GM21390 (cell line): ENCODE measurements around the gene AFF3.

Experiments used
- ATAC-seq: cut with Tn5 transposase; IDR thresholded peaks from one replicate; pipeline ENCODE4 v1.9.1; 2021; ENCODE audit not compliant: unreplicated experiment

The AFF3 gene

GRCh38 chr2:99621774-99622173, 520.6 kb downstream of the AFF3 start:
- no peak for ATAC-seq

- ATAC-seq, result no peak
Measured at GRCh38 chr2:99621106-99621505, 521.3 kb downstream of the AFF3 start.

- ATAC-seq, result no peak
Measured at GRCh38 chr2:99619151-99619550, 523.2 kb downstream of the AFF3 start.

- no peak for ATAC-seq
Measured at GRCh38 chr2:99618579-99619097, 523.8 kb downstream of the AFF3 start.

- ATAC-seq, result no peak
Measured at GRCh38 chr2:99617811-99618210, 524.6 kb downstream of the AFF3 start.

GRCh38 chr2:99615247-99615771, 527.1 kb downstream of the AFF3 start:
- no peak for ATAC-seq

GRCh38 chr2:99613980-99614379, 528.4 kb downstream of the AFF3 start:
- ATAC-seq, result no peak

- ATAC-seq, result no peak
Measured at GRCh38 chr2:99611786-99612185, 530.6 kb downstream of the AFF3 start.

- no peak for ATAC-seq
Measured at GRCh38 chr2:99611034-99611433, 531.4 kb downstream of the AFF3 start.

- no peak for ATAC-seq
Measured at GRCh38 chr2:99609851-99610381, 532.5 kb downstream of the AFF3 start.

GRCh38 chr2:99608861-99609260, 533.5 kb downstream of the AFF3 start:
- ATAC-seq, result no peak

- ATAC-seq, result no peak
Measured at GRCh38 chr2:99607861-99608491, 534.4 kb downstream of the AFF3 start.

GRCh38 chr2:99607454-99607853, 534.9 kb downstream of the AFF3 start:
- no peak for ATAC-seq

GRCh38 chr2:99605036-99605435, 537.4 kb downstream of the AFF3 start:
- ATAC-seq, result no peak

- no peak for ATAC-seq
Measured at GRCh38 chr2:99602476-99602875, 539.9 kb downstream of the AFF3 start.

GRCh38 chr2:99600981-99601651, 541.3 kb downstream of the AFF3 start:
- ATAC-seq, result no peak

GRCh38 chr2:99598441-99598840, 543.9 kb downstream of the AFF3 start:
- ATAC-seq, result no peak

- no peak for ATAC-seq
Measured at GRCh38 chr2:99597616-99598015, 544.8 kb downstream of the AFF3 start.

GRCh38 chr2:99595373-99595772, 547.0 kb downstream of the AFF3 start:
- no peak for ATAC-seq

GRCh38 chr2:99593692-99594427, 548.5 kb downstream of the AFF3 start:
- no peak for ATAC-seq

- no peak for ATAC-seq
Measured at GRCh38 chr2:99576775-99577174, 565.6 kb downstream of the AFF3 start.
